GM23338 (cell line): ENCODE results near the gene SIRT3. TPM values are rescaled to one million over a fixed set of nuclear protein-coding genes. Genes with fewer than 3 reads are reported as not detected.

ENCODE experiments used
- ATAC-seq: fragments of 200-7000 bp; cut with Tn5 transposase; 3 replicates; pipeline ENCODE4 v1.9.1; 2020
- DNase-seq: peaks from one replicate; pipeline ENCODE4 v3.0.0-alpha.2; 2015; ENCODE audit warnings: low spot score
- H2AFZ ChIP-seq: fragments of 200-600 bp; sonication (generic); 2 replicates; pipeline ENCODE4 v1.8.0; 2016; ENCODE audit warnings: antibody characterized with exemption, mild to moderate bottlenecking, moderate library complexity
- H3F3A ChIP-seq: fragments of 200-600 bp; sonication (generic); replicated peaks from 2 replicates; pipeline ENCODE4 v1.8.0; 2017; ENCODE audit warnings: antibody characterized with exemption, mixed run types, low read depth
- H3K27ac ChIP-seq: fragments of 200-600 bp; sonication (generic); 2 replicates; pipeline ENCODE4 v1.6.1; 2016; ENCODE audit warnings: low read depth
- H3K27me3 ChIP-seq: fragments of 200-600 bp; sonication (generic); 2 replicates; pipeline ENCODE4 v1.8.0; 2016; ENCODE audit warnings: mild to moderate bottlenecking, mixed run types, moderate library complexity; ENCODE audit not compliant: insufficient read depth
- H3K36me3 ChIP-seq: fragments of 200-600 bp; sonication (generic); 2 replicates; pipeline ENCODE4 v1.8.0; 2016; ENCODE audit warnings: mild to moderate bottlenecking; ENCODE audit not compliant: insufficient read depth
- H3K4me1 ChIP-seq: fragments of 200-600 bp; sonication (generic); 2 replicates; pipeline ENCODE4 v1.8.0; 2016; ENCODE audit warnings: mild to moderate bottlenecking, moderate library complexity; ENCODE audit not compliant: insufficient read depth
- H3K4me2 ChIP-seq: fragments of 200-600 bp; sonication (generic); 2 replicates; pipeline ENCODE4 v1.7.1; 2017; ENCODE audit warnings: mixed run types
- H3K4me3 ChIP-seq: fragments of 200-600 bp; sonication (generic); 2 replicates; pipeline ENCODE4 v1.6.1; 2016; ENCODE audit warnings: mixed run types
- H3K79me2 ChIP-seq: fragments of 200-600 bp; sonication (generic); replicated peaks from 2 replicates; pipeline ENCODE4 v1.8.0; 2017; ENCODE audit warnings: mild to moderate bottlenecking; ENCODE audit not compliant: insufficient read depth
- H3K9me2 ChIP-seq: fragments of 200-600 bp; sonication (generic); 2 replicates; pipeline ENCODE4 v1.8.0; 2017; ENCODE audit not compliant: insufficient read depth
- H4K20me1 ChIP-seq: fragments of 200-600 bp; sonication (generic); replicated peaks from 2 replicates; pipeline ENCODE4 v1.8.0; 2017; ENCODE audit warnings: mild to moderate bottlenecking; ENCODE audit not compliant: insufficient read depth
- H3K27ac Mint-ChIP-seq: 2 replicates; pipeline ENCODE4 v1.8.0; 2020; ENCODE audit warnings: inconsistent platforms, mild to moderate bottlenecking, moderate library complexity, mixed read lengths
- H3K27me3 Mint-ChIP-seq: 3 replicates; pipeline ENCODE4 v1.8.0; 2022; ENCODE audit warnings: low read depth, mild to moderate bottlenecking, moderate library complexity, mixed read lengths, inconsistent platforms; ENCODE audit not compliant: insufficient read depth, poor library complexity
- H3K36me3 Mint-ChIP-seq: 3 replicates; pipeline ENCODE4 v1.8.0; 2021; ENCODE audit warnings: low read depth, mild to moderate bottlenecking, inconsistent platforms, moderate library complexity, mixed read lengths
- H3K4me1 Mint-ChIP-seq: 3 replicates; pipeline ENCODE4 v1.8.0; 2020; ENCODE audit warnings: mild to moderate bottlenecking, inconsistent platforms, mixed read lengths
- H3K4me3 Mint-ChIP-seq: 3 replicates; pipeline ENCODE4 v1.8.0; 2021; ENCODE audit warnings: moderate library complexity, mild to moderate bottlenecking, inconsistent platforms, mixed read lengths
- H3K9me3 Mint-ChIP-seq: 3 replicates; pipeline ENCODE4 v1.8.0; 2020; ENCODE audit warnings: moderate library complexity, mild to moderate bottlenecking, inconsistent platforms, mixed read lengths
- CREB1 ChIP-seq: fragments of 250-450 bp; sonication (Bioruptor Pico); IDR thresholded peaks from 2 replicates; pipeline ENCODE4 v1.5.0; 2020; ENCODE audit warnings: low read depth, mild to moderate bottlenecking, moderate library complexity
- EZH2phosphoT487 ChIP-seq: fragments of 200-600 bp; sonication (generic); IDR thresholded peaks from one replicate; pipeline ENCODE4 v1.8.1; 2018; ENCODE audit warnings: antibody characterized with exemption; ENCODE audit not compliant: unreplicated experiment
- JUNB ChIP-seq: IDR thresholded peaks from one replicate; pipeline ENCODE4 v1.6.1; 2016; ENCODE audit warnings: antibody characterized with exemption; ENCODE audit not compliant: unreplicated experiment
- NANOG ChIP-seq: IDR thresholded peaks from 2 replicates; pipeline ENCODE4 v1.6.1; 2016; ENCODE audit warnings: antibody characterized with exemption, borderline replicate concordance
- POLR2AphosphoS5 ChIP-seq: IDR thresholded peaks from 2 replicates; pipeline ENCODE4 v1.6.1; 2016; ENCODE audit warnings: antibody characterized with exemption, low read depth
- STAT1 ChIP-seq: IDR thresholded peaks from one replicate; pipeline ENCODE4 v1.6.1; 2016; ENCODE audit warnings: antibody characterized with exemption; ENCODE audit not compliant: unreplicated experiment
- ZNF114 ChIP-seq: fragments of 250-450 bp; sonication (Bioruptor Pico); IDR thresholded peaks from 2 replicates; pipeline ENCODE4 v1.5.0; 2020; ENCODE audit warnings: mild to moderate bottlenecking, moderate library complexity
- ZNF331 ChIP-seq: fragments of 250-450 bp; sonication (Bioruptor Pico); IDR thresholded peaks from 2 replicates; pipeline ENCODE4 v1.5.0; 2020; ENCODE audit warnings: low read depth, mild to moderate bottlenecking, moderate library complexity
- ZNF462 ChIP-seq: fragments of 250-450 bp; sonication (Bioruptor Pico); IDR thresholded peaks from 2 replicates; pipeline ENCODE4 v1.5.0; 2020; ENCODE audit warnings: mild to moderate bottlenecking, moderate library complexity
- polyA plus RNA-seq: library from polyadenylated mRNA; unstranded; fragments of >200 nt; fragmentation: Nextera tagmentation; extraction: Ambion mirVana; gene quantifications from 2 replicates; pipeline ENCODE4 v1.2.1, GENCODE V29; 2016
- total RNA-seq: library from RNA; depleted of rRNA; stranded (reverse); fragments of >200 nt; shearing (Covaris generic); gene quantifications from 2 replicates; pipeline ENCODE4 v1.2.3, GENCODE V29; 2014
- TF ChIP-seq, protein P1 (sequence below): IDR thresholded peaks from 2 replicates; pipeline ENCODE4 v1.6.1; 2016; ENCODE audit warnings: antibody characterized with exemption

Gene SIRT3
- total and polyA plus RNA-seq, 2 experiments from 2014 or later = 7.0 to 11.4 TPM

- no peaks in the 10 kb centered on the region; the same call in none of the 2 replicates for H4K20me1 ChIP-seq
These were observed 23.7 kb downstream of the SIRT3 start for GRCh38 chr11:212150-213100.

More at GRCh38 chr11:212150-213100, 23.7 kb downstream of the SIRT3 start:
- H3K4me1 ChIP-seq = peaks cover 7% of the 10 kb centered on the region; the same call in 1 of the 2 replicates
- no peak overlapping the region for H3K27ac ChIP-seq
- H3K9me2 ChIP-seq = no peaks in the 10 kb centered on the region
- no peak overlapping the region for H3K27ac Mint-ChIP-seq
- H3F3A ChIP-seq = peaks cover 16% of the 10 kb centered on the region
- no peak for TF ChIP-seq ZNF114
- no peak for TF ChIP-seq JUNB
- no peak for TF ChIP-seq POLR2AphosphoS5
- TF ChIP-seq, protein P1, sequence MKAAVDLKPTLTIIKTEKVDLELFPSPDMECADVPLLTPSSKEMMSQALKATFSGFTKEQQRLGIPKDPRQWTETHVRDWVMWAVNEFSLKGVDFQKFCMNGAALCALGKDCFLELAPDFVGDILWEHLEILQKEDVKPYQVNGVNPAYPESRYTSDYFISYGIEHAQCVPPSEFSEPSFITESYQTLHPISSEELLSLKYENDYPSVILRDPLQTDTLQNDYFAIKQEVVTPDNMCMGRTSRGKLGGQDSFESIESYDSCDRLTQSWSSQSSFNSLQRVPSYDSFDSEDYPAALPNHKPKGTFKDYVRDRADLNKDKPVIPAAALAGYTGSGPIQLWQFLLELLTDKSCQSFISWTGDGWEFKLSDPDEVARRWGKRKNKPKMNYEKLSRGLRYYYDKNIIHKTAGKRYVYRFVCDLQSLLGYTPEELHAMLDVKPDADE = no peak
- TF ChIP-seq NANOG = no peak
- TF ChIP-seq ZNF462 (CRISPR knock-in tag) = no peak
- TF ChIP-seq CREB1 = no peak
- TF ChIP-seq EZH2phosphoT487 = no peak
- TF ChIP-seq ZNF331 (CRISPR knock-in tag) = no peak
- no peak for TF ChIP-seq STAT1
- peaks cover 8% of the 10 kb centered on the region for H3K36me3 ChIP-seq
- H3K79me2 ChIP-seq = peaks cover 15% of the 10 kb centered on the region; the same call in 1 of the 2 replicates
- no peak for DNase-seq
- no peaks in the 10 kb centered on the region for H3K27me3 ChIP-seq
- no peak overlapping the region for H2AFZ ChIP-seq
- H3K36me3 Mint-ChIP-seq = peaks cover 65% of the 10 kb centered on the region
- no peak overlapping the region for H3K4me3 Mint-ChIP-seq
- ATAC-seq = no peak
- H3K4me3 ChIP-seq = no peak overlapping the region
- no peaks in the 10 kb centered on the region; the same call in 2 of the 3 replicates for H3K9me3 Mint-ChIP-seq
- H3K27me3 Mint-ChIP-seq = peaks cover 11% of the 10 kb centered on the region
- peaks cover 4% of the 10 kb centered on the region; the same call in 1 of the 3 replicates for H3K4me1 Mint-ChIP-seq
- no peak overlapping the region for H3K4me2 ChIP-seq
